HCT116 (cell line): ENCODE measurements around the gene PRM2. TPM values are rescaled to one million over a fixed set of nuclear protein-coding genes. Genes with fewer than 3 reads are reported as not detected.

Source experiments
- ATAC-seq: fragments of 200-7000 bp; cut with Tn5 transposase; 2 replicates; pipeline ENCODE4 v1.9.1; 2020; ENCODE audit warnings: mild to moderate bottlenecking, moderate library complexity
- BruUV-seq: library from RNA; stranded (reverse); fragments of 400-500 nt; replicated peaks from 2 replicates; lab custom pipeline; 2021; lab: Mats Ljungman, UMichigan
- CTCF ChIA-PET: fragments of 300-600 bp; sonication (Branson Sonifier 250); formaldehyde crosslinking; loops from one replicate; lab custom pipeline; 2021; ENCODE audit warnings: antibody characterized with exemption; lab: Charles Lee
- POLR2A ChIA-PET: fragments of 300-600, 350-600 bp; sonication (Branson Sonifier 250); formaldehyde crosslinking; loops from one replicate; lab custom pipeline; 2021; ENCODE audit warnings: antibody characterized with exemption; lab: Charles Lee
- RAD21 ChIA-PET, 2 experiments: fragments of 300-600 bp; sonication (Branson Sonifier 250); formaldehyde crosslinking; loops; one replicate each; lab custom pipeline; 2023; ENCODE audit warnings: low total read pairs in 2 of 2; ENCODE audit not compliant: uncharacterized antibody in 2 of 2, unreplicated experiment in 2 of 2, low non-redundant PET in 1 of 2; lab: Charles Lee
- DNase-seq: peaks from one replicate; pipeline ENCODE4 v3.0.0-alpha.2; 2010; ENCODE audit warnings: low read depth, low spot score
- H2AFZ ChIP-seq: fragments of 200-600 bp; shearing (Covaris generic), sonication (generic); 2 replicates; pipeline ENCODE4 v1.6.1; 2017; ENCODE audit warnings: low read depth, mixed run types, mixed read lengths, antibody characterized with exemption, low read length; ENCODE audit not compliant: poor library complexity, severe bottlenecking
- H3K27ac ChIP-seq: 2 replicates; pipeline ENCODE4 v1.5.1; 2012; ENCODE audit warnings: low read depth, low read length
- H3K27me3 ChIP-seq: fragments of 200-600 bp; sonication (generic); 2 replicates; pipeline ENCODE4 v1.6.1; 2016; ENCODE audit warnings: mixed run types, low read length, mixed read lengths; ENCODE audit not compliant: insufficient read depth
- H3K36me3 ChIP-seq, 2 experiments: fragments of 200-500 bp in 1 of 2; fragments of 200-600 bp in 1 of 2; sonication (Bioruptor generic) in 1 of 2; sonication (generic) in 1 of 2; 2 replicates each; pipeline versions ENCODE4 v1.5.1 to v1.6.1; 2014 to 2016; ENCODE audit warnings: low read length in 2 of 2, inconsistent platforms in 1 of 2, mixed read lengths in 1 of 2, mixed run types in 1 of 2; ENCODE audit not compliant: insufficient read depth in 2 of 2, control insufficient read depth in 1 of 2
- H3K4me1 ChIP-seq, 2 experiments: fragments of 200-600 bp in 1 of 2; sonication (generic) in 1 of 2; 2 replicates each; pipeline versions ENCODE4 v1.5.1 to v1.6.1; 2012 to 2017; ENCODE audit warnings: low read length in 2 of 2, inconsistent platforms in 1 of 2, mild to moderate bottlenecking in 1 of 2, mixed read lengths in 1 of 2, mixed run types in 1 of 2, moderate library complexity in 1 of 2; ENCODE audit not compliant: insufficient read depth in 2 of 2, control insufficient read depth in 1 of 2
- H3K4me2 ChIP-seq: fragments of 200-600 bp; sonication (generic); 2 replicates; pipeline ENCODE4 v1.6.1; 2017; ENCODE audit warnings: mixed run types, low read length, mixed read lengths
- H3K4me3 ChIP-seq, 2 experiments: fragments of 200-600 bp in 1 of 2; sonication (generic) in 1 of 2; replicated peaks in 1 of 2; 2 replicates each; pipeline ENCODE4 v1.5.1; 2011 to 2016; ENCODE audit warnings: low read length in 2 of 2, control low read depth in 1 of 2, low read depth in 1 of 2, mild to moderate bottlenecking in 1 of 2, mixed read lengths in 1 of 2, mixed run types in 1 of 2
- H3K79me2 ChIP-seq: fragments of 200-600 bp; sonication (generic); 2 replicates; pipeline ENCODE4 v1.6.1; 2017; ENCODE audit warnings: mild to moderate bottlenecking, mixed run types, low read length, moderate library complexity, mixed read lengths; ENCODE audit not compliant: insufficient read depth
- H3K9ac ChIP-seq: fragments of 200-600 bp; sonication (generic); 2 replicates; pipeline ENCODE4 v1.6.1; 2016; ENCODE audit warnings: low read length, mixed read lengths
- H3K9me2 ChIP-seq: fragments of 200-600 bp; sonication (generic), shearing (Covaris generic); 2 replicates; pipeline ENCODE4 v1.6.1; 2017; ENCODE audit warnings: mixed run types, mild to moderate bottlenecking, moderate library complexity; ENCODE audit not compliant: insufficient read depth
- H3K9me3 ChIP-seq, 2 experiments: fragments of 200-500 bp in 1 of 2; fragments of 200-600 bp in 1 of 2; sonication (Bioruptor generic) in 1 of 2; sonication (generic) in 1 of 2; 2 replicates each; pipeline ENCODE4 v1.6.1; 2014 to 2017; ENCODE audit warnings: low read length in 2 of 2, mixed read lengths in 2 of 2, inconsistent platforms in 1 of 2, low read depth in 1 of 2, mild to moderate bottlenecking in 1 of 2, mixed run types in 1 of 2, moderate library complexity in 1 of 2; ENCODE audit not compliant: control insufficient read depth in 1 of 2, insufficient read depth in 1 of 2
- H4K20me1 ChIP-seq: fragments of 200-600 bp; sonication (generic), shearing (Covaris generic); 2 replicates; pipeline ENCODE4 v1.6.1; 2017; ENCODE audit warnings: mixed run types, mild to moderate bottlenecking, moderate library complexity; ENCODE audit not compliant: insufficient read depth
- CBX3 ChIP-seq: IDR thresholded peaks from 2 replicates; pipeline ENCODE4 v1.6.1; 2012; ENCODE audit warnings: low read depth
- EGR1 ChIP-seq: IDR thresholded peaks from 2 replicates; pipeline ENCODE4 v1.6.1; 2012; ENCODE audit warnings: low read depth
- JUND ChIP-seq: IDR thresholded peaks from 2 replicates; pipeline ENCODE4 v1.6.1; 2012
- POLR2A ChIP-seq: IDR thresholded peaks from 2 replicates; pipeline ENCODE4 v1.7.0; 2011; ENCODE audit warnings: borderline replicate concordance; ENCODE audit not compliant: insufficient read depth, insufficient read length; ENCODE audit errors: extremely low read depth
- POLR2AphosphoS5 ChIP-seq: IDR thresholded peaks from 2 replicates; pipeline ENCODE4 v1.6.1; 2011; ENCODE audit warnings: mild to moderate bottlenecking, low read depth, low read length, moderate library complexity
- RAD21 ChIP-seq: IDR thresholded peaks from 2 replicates; pipeline ENCODE4 v1.6.1; 2012; ENCODE audit warnings: low read depth, mild to moderate bottlenecking
- SRF ChIP-seq: IDR thresholded peaks from 2 replicates; pipeline ENCODE4 v1.6.1; 2012; ENCODE audit warnings: low read depth
- TCF7L2 ChIP-seq: IDR thresholded peaks from 2 replicates; pipeline ENCODE4 v1.7.0; 2011; ENCODE audit warnings: borderline replicate concordance, inconsistent platforms; ENCODE audit not compliant: insufficient read depth, insufficient read length; ENCODE audit errors: extremely low read depth
- YY1 ChIP-seq: IDR thresholded peaks from 2 replicates; pipeline ENCODE4 v1.6.1; 2011; ENCODE audit warnings: low read length, low read depth, moderate library complexity, mild to moderate bottlenecking; ENCODE audit not compliant: insufficient replicate concordance; ENCODE audit errors: extremely low read depth
- intact Hi-C: fragments of 100-400 bp; cut with micrococcal nuclease; formaldehyde crosslinking; loops from 2 replicates; pipeline ENCODE4 v1.10.0; 2022
- total RNA-seq: library from RNA; stranded (reverse); gene quantifications from one replicate; pipeline ENCODE4 v1.2.1, GENCODE V29; 2021; ENCODE audit not compliant: unreplicated experiment
- TF ChIP-seq, protein P1 (sequence below): IDR thresholded peaks from 2 replicates; pipeline ENCODE4 v1.6.1; 2012
- TF ChIP-seq, protein P2 (sequence below): IDR thresholded peaks from 2 replicates; pipeline ENCODE4 v1.6.1; 2012

PRM2 gene
- total RNA-seq, 1 experiment from 2014 or later: not detected

DNA sequence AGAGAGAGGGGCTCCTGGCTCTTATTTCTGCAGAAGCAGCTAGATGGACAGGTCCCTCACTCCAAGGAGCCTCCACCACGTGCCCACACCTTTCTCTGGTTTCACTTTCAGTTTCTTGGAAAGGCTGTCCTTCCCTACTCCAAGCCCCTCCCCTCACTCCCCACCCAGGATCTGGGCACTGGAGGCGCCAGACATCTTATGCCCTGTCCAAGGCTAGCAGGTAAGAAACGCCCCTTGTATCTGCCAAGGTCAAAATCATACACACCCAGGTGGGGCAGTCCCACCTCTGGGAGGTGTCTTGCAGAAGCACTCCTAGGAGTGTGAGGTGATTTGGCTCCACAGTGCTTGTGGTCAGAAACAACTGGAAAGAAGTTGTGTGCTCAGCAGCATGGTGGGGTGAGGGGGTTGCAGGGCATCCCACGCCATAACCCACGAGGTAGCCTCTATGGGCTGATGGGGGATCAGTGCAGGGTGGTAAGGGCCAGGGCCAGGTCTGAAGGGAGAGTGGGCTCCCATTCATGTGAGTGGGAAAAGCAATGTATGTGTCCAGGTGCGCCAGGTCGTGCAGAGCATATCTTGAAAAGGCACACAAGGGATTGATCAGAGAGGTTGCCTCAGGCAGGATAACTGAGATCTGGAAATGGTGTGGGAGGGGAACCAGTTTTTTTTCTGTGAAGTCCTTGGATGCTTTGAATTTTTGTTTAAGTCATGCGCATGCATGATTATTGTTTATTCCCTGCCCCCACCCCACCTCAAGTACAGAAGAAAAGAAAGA lies 36.6 kb upstream of the PRM2 start:
- Histone ChIP-seq H3K4me2 (peak overlapping the region; percentile 88), H3K9ac (peak overlapping the region; percentile 34; the same call in 1 of the 2 replicates), H3K9me2 (no peaks in the 10 kb centered on the region), H3K27ac (peak overlapping the region; percentile 68), H4K20me1 (no peaks in the 10 kb centered on the region), H3K79me2 (no peaks in the 10 kb centered on the region), H3K27me3 (no peaks in the 10 kb centered on the region), H3K4me1 (peaks cover 36 to 42% of the 10 kb centered on the region in 2 experiments), H3K4me3 (peak overlapping the region; percentile 28 to 53), H2AFZ (peak overlapping the region; percentile 87), H3K9me3 (no peaks in the 10 kb centered on the region), H3K36me3 (no peaks in the 10 kb centered on the region)
- TF ChIP-seq EGR1 (no peak), CBX3 (no peak), RAD21 (no peak), POLR2AphosphoS5 (0 out of 2 replicates have a peak, but pooled peaks have one; percentile 33), TCF7L2 (no peak), JUND (no peak), POLR2A (peak; percentile 29)
- TF ChIP-seq, protein P1, sequence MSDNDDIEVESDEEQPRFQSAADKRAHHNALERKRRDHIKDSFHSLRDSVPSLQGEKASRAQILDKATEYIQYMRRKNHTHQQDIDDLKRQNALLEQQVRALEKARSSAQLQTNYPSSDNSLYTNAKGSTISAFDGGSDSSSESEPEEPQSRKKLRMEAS: peak; percentile 92
- peak; percentile 40 for DNase-seq
- intact Hi-C loops: no loop called here
- ChIA-PET CTCF (interaction anchor here (1.4 kb wide), 1 partner anchor 57 kb away, joined by 3 read pairs; the partner anchor contains the start of gene SOCS1), RAD21 (no interaction called here), POLR2A (no interaction called here)
- ATAC-seq: peak; percentile 87
- TSS peak; percentile 77 for BruUV-seq

DNA sequence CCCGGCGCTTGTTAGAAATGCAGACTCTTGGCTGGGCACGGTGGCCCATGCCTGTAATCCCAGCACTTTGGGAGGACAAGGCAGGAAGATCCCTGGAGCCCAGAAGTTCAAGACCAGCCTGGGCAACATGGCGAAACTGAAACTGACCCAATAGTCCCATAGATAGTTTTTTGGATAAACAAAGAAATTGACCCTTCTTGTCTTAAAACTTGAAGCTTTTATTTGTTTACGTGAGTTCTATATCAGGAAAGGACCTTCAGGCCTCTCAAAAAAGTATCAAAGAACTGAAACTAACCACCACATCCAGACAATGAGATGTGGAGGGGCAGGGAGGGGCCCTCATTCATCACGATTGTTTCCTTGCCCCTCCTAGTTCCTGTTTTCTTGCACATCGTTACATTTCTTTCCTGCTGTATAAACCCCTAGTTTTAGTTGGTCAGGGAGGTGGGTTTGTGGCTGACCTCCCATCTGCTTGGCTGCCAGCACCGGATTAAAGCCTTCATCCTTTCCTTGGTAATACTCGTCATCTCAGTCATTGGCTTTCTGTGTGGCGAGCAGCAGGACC lies 34.8 kb upstream of the PRM2 start:
- Histone ChIP-seq H3K4me2 (no peak overlapping the region), H3K79me2 (no peaks in the 10 kb centered on the region), H3K9ac (no peak overlapping the region), H4K20me1 (no peaks in the 10 kb centered on the region), H3K27ac (no peak overlapping the region), H3K4me3 (no peak overlapping the region)
- DNase-seq: no peak
- BruUV-seq: no TSS peak
- TF ChIP-seq YY1 (no peak), EGR1 (no peak), SRF (no peak), CBX3 (no peak)
- TF ChIP-seq, protein P2, sequence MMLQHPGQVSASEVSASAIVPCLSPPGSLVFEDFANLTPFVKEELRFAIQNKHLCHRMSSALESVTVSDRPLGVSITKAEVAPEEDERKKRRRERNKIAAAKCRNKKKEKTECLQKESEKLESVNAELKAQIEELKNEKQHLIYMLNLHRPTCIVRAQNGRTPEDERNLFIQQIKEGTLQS: no peak
- TF ChIP-seq, all 23 proteins: peak for 0
- ChIA-PET POLR2A (interaction anchor here (1.4 kb wide), 1 partner anchor 109 kb away, joined by 3 read pairs; no protein-coding TSS in a partner anchor), CTCF (interaction anchor here (1.4 kb wide), 1 partner anchor 55 kb away, joined by 3 read pairs; the partner anchor contains the start of gene SOCS1), RAD21 (no interaction called here)
- no peak for ATAC-seq
- no peaks in the 10 kb centered on the region for H3K27me3 ChIP-seq
- H2AFZ ChIP-seq: no peak overlapping the region
- H3K9me3 ChIP-seq: no peaks in the 10 kb centered on the region
- H3K9me2 ChIP-seq: no peaks in the 10 kb centered on the region
- intact Hi-C loops: no loop called here
- peaks cover 36 to 42% of the 10 kb centered on the region in 2 experiments for H3K4me1 ChIP-seq
- no peaks in the 10 kb centered on the region for H3K36me3 ChIP-seq
